Mucosa of descending colon (tissue), 3 donors: ENCODE data around the gene PRRX2. TPM values are rescaled to one million over a fixed set of nuclear protein-coding genes. Genes with fewer than 3 reads are reported as not detected.
A peak's percentile ranks its signal among the peaks of the same experiment; 100 is the strongest.

ENCODE experiments used
- ATAC-seq: fragments of 200-7000 bp; cut with Tn5 transposase; one replicate; pipeline ENCODE4 v1.9.1; 2020; ENCODE audit warnings: mild to moderate bottlenecking, moderate library complexity
- DNase-seq, 3 donors: peaks; one replicate each; pipeline ENCODE4 v3.0.0-alpha.2; 2020
- H3K36me3 ChIP-seq: fragments of 200-600 bp; one replicate; pipeline ENCODE4 v1.8.0; 2021; ENCODE audit warnings: low read depth, mild to moderate bottlenecking
- H3K4me1 ChIP-seq: fragments of 200-600 bp; one replicate; pipeline ENCODE4 v1.8.0; 2021; ENCODE audit warnings: low read depth, mild to moderate bottlenecking
- H3K4me3 ChIP-seq: fragments of 200-600 bp; one replicate; pipeline ENCODE4 v1.8.0; 2021; ENCODE audit warnings: mild to moderate bottlenecking
- H3K9me3 ChIP-seq: fragments of 200-600 bp; one replicate; pipeline ENCODE4 v1.8.0; 2021; ENCODE audit warnings: mild to moderate bottlenecking
- CTCF ChIP-seq: fragments of 200-600 bp; IDR thresholded peaks from one replicate; pipeline ENCODE4 v1.8.0; 2022; ENCODE audit warnings: antibody characterized with exemption, mild to moderate bottlenecking
- intact Hi-C, 2 donors: fragments of 100-400 bp; cut with DNase I in 1 of 2; cut with micrococcal nuclease in 1 of 2; formaldehyde crosslinking; loops; one replicate each; pipeline versions ENCODE4 v1.11.0 to v1.11.1; 2022; cut with DNase I, micrococcal nuclease
- total RNA-seq, 3 donors: library from RNA; stranded (reverse); fragmentation: NEBNext Ultra II Directional in 2 of 3; extraction: Animal tissue kit (Norgen Biotek cat#: 25700) in 2 of 3; gene quantifications; one replicate each; pipeline versions ENCODE4 v1.2.1 to v1.2.4, GENCODE V29; 2021 to 2023
- donor health status: DM: no; HTN: no; CAD: no; lungs with moderate emphysema.
- donor health status: DM: no; HTN: no; CAD: no.
- donor health status: DM: no; HTN: yes; CAD: no.

PRRX2 gene
- total RNA-seq, 3 donors from 2014 or later, result 0.38 to 1.6 (median 0.89) TPM

- no peak for ATAC-seq
- no peak for DNase-seq
- peaks cover 13% of the 10 kb centered on the region for H3K4me1 ChIP-seq
- H3K4me3 ChIP-seq, result no peak overlapping the region
- intact Hi-C loops, result no loop called here
- H3K9me3 ChIP-seq, result no peaks in the 10 kb centered on the region
- H3K36me3 ChIP-seq, result no peaks in the 10 kb centered on the region
- no peak for TF ChIP-seq CTCF
Observed at GRCh38 chr9:129750013-129750638, 84.7 kb downstream of the PRRX2 start.

GRCh38 chr9:129751841-129752801 is 86.7 kb downstream of the PRRX2 start:
- H3K4me3 ChIP-seq, result no peak overlapping the region
- peak; percentile 69 for ATAC-seq
- TF ChIP-seq CTCF, result no peak
- peak in 2 of 3 donors; percentile 62 to 69 for DNase-seq
- H3K4me1 ChIP-seq, result peaks cover 13% of the 10 kb centered on the region
- intact Hi-C loops, result no loop called here
- no peaks in the 10 kb centered on the region for H3K36me3 ChIP-seq
- no peaks in the 10 kb centered on the region for H3K9me3 ChIP-seq

- Histone ChIP-seq H3K9me3 (no peaks in the 10 kb centered on the region), H3K4me3 (no peak within 1 kb of the TSS), H3K4me1 (peaks cover 13% of the 10 kb centered on the region), H3K36me3 (no peaks in the 10 kb centered on the region)
- TF ChIP-seq CTCF, result no peak
- intact Hi-C loops, result no loop called here
- DNase-seq (peak; percentile 70 to 78 (median 75)), ATAC-seq (peak; percentile 92)
Observed at GRCh38 chr9:129752900-129753729, 87.7 kb downstream of the PRRX2 start, which contains the start of gene PTGES. PTGES (minus strand) TSS chr9:129753042; CDS start chr9:129753012, 30 bp downstream.

- no peak overlapping the region for H3K4me3 ChIP-seq
- ATAC-seq (no peak), DNase-seq (no peak)
- intact Hi-C loops, result no loop called here
- H3K9me3 ChIP-seq, result no peaks in the 10 kb centered on the region
- no peaks in the 10 kb centered on the region for H3K36me3 ChIP-seq
- TF ChIP-seq CTCF, result no peak
- H3K4me1 ChIP-seq, result peaks cover 13% of the 10 kb centered on the region
Observed at GRCh38 chr9:129755151-129755550, 89.7 kb downstream of the PRRX2 start.

- Histone ChIP-seq H3K9me3 (no peaks in the 10 kb centered on the region), H3K36me3 (no peaks in the 10 kb centered on the region), H3K4me3 (no peak overlapping the region), H3K4me1 (peaks cover 13% of the 10 kb centered on the region)
- no peak for DNase-seq
- intact Hi-C loops, result no loop called here
- no peak for TF ChIP-seq CTCF
- no peak for ATAC-seq
Observed at GRCh38 chr9:129756191-129756590, 90.7 kb downstream of the PRRX2 start.
